Endothelial cell of umbilical vein (primary cell): ENCODE results near the gene ASIC4. TPM values are rescaled to one million over a fixed set of nuclear protein-coding genes. Genes with fewer than 3 reads are reported as not detected.

Source experiments
- microRNA-seq: library from miRNA; unstranded; fragments of <30 nt; microRNA quantifications from one replicate; pipeline ENCODE4 v1.2.0, GENCODE V29; 2021; ENCODE audit warnings: borderline number of aligned reads, borderline replicate concordance
- polyA plus RNA-seq, 4 experiments: library from polyadenylated mRNA; depleted of rRNA in 3 of 4; stranded (reverse) in 3 of 4; unstranded in 1 of 4; fragments of >200 nt; gene quantifications; 2 replicates each; pipeline versions ENCODE4 v1.2.1 to v1.2.3, GENCODE V29; 2011 to 2012; ENCODE audit warnings: missing spikeins in 1 of 4
- small RNA-seq: library from RNA; depleted of rRNA; stranded (forward); fragments of <200 nt; gene quantifications from one replicate; pipeline ENCODE3, GENCODE V24; 2012; ENCODE audit warnings: low replicate concordance, low read depth; ENCODE audit not compliant: insufficient read depth, insufficient read length
- total RNA-seq: library from RNA; stranded (reverse); gene quantifications from 2 replicates; pipeline ENCODE4 v1.2.3, GENCODE V29; 2021

Gene ASIC4
- total and polyA plus RNA-seq, 2 donors (not counting 3 experiments of a cell fraction or from before 2014, with no cell fraction given), result not detected

Small RNAs within 50 kb of the gene (microRNA-seq; reads per million reads assigned to microRNA genes)
- gene MIR3132, result not detected

Small RNAs within 50 kb of the gene (small RNA-seq; reads per million reads assigned to genes)
- not detected for gene MIR3132

Other genes starting within 250 kb of the ASIC4 start
- 27.3 and 30.4 TPM in 2 replicates for gene DNAJB2, start 235.1 kb upstream of the ASIC4 start, total RNA-seq
- gene DNAJB2, start 235.1 kb upstream of the ASIC4 start, polyA plus RNA-seq, result 30.6 and 35.0 TPM in 2 replicates
- not detected in 2 replicates for gene PTPRN, start 205.1 kb upstream of the ASIC4 start, total RNA-seq
- not detected in 2 replicates for gene PTPRN, start 205.1 kb upstream of the ASIC4 start, polyA plus RNA-seq
- gene RESP18, start 181.7 kb upstream of the ASIC4 start, total RNA-seq, result not detected in 2 replicates
- gene RESP18, start 181.7 kb upstream of the ASIC4 start, polyA plus RNA-seq, result not detected in 2 replicates
- 40.4 and 43.1 TPM in 2 replicates for gene DNPEP, start 126.6 kb upstream of the ASIC4 start, total RNA-seq
- 77.5 and 83.2 TPM in 2 replicates for gene DNPEP, start 126.6 kb upstream of the ASIC4 start, polyA plus RNA-seq
- gene DES, start 96.1 kb upstream of the ASIC4 start, total RNA-seq, result not detected in 2 replicates
- gene DES, start 96.1 kb upstream of the ASIC4 start, polyA plus RNA-seq, result not detected in 2 replicates
- gene SPEG, start 79.6 kb upstream of the ASIC4 start, total RNA-seq, result 0.21 and 0.84 TPM in 2 replicates
- 3.5 TPM in 2 replicates for gene SPEG, start 79.6 kb upstream of the ASIC4 start, polyA plus RNA-seq
- gene GMPPA, start 15.6 kb upstream of the ASIC4 start, total RNA-seq, result 34.1 and 39.1 TPM in 2 replicates
- gene GMPPA, start 15.6 kb upstream of the ASIC4 start, polyA plus RNA-seq, result 104 and 126 TPM in 2 replicates
- 0.24 and 0.30 TPM in 2 replicates for gene CHPF, start 29.3 kb downstream of the ASIC4 start, total RNA-seq
- gene CHPF, start 29.3 kb downstream of the ASIC4 start, polyA plus RNA-seq, result 0.32 and 0.72 TPM in 2 replicates
- gene TMEM198, start 29.5 kb downstream of the ASIC4 start, total RNA-seq, result not detected in 2 replicates
- gene TMEM198, start 29.5 kb downstream of the ASIC4 start, polyA plus RNA-seq, result not detected in 2 replicates
- 8.0 and 16.7 TPM in 2 replicates for gene OBSL1, start 57.1 kb downstream of the ASIC4 start, total RNA-seq
- 20.4 and 20.7 TPM in 2 replicates for gene OBSL1, start 57.1 kb downstream of the ASIC4 start, polyA plus RNA-seq
- not detected in 2 replicates for gene INHA, start 57.8 kb downstream of the ASIC4 start, total RNA-seq
- 0.06 and 0.10 TPM in 2 replicates for gene INHA, start 57.8 kb downstream of the ASIC4 start, polyA plus RNA-seq
- gene STK11IP, start 83.4 kb downstream of the ASIC4 start, total RNA-seq, result 19.2 and 20.2 TPM in 2 replicates
- 17.7 and 19.8 TPM in 2 replicates for gene STK11IP, start 83.4 kb downstream of the ASIC4 start, polyA plus RNA-seq
- 0.21 and 0.35 TPM in 2 replicates for gene SLC4A3, start 113.1 kb downstream of the ASIC4 start, total RNA-seq
- 0.24 and 0.29 TPM in 2 replicates for gene SLC4A3, start 113.1 kb downstream of the ASIC4 start, polyA plus RNA-seq